Kidney epithelial cell (primary cell): ENCODE data around the gene KCNIP1. TPM values are rescaled to one million over a fixed set of nuclear protein-coding genes. Genes with fewer than 3 reads are reported as not detected.

Experiments used
- DNase-seq: peaks from one replicate; pipeline ENCODE4 v3.0.0-alpha.2; 2010; ENCODE audit warnings: low read depth
- H3K27me3 ChIP-seq: 2 replicates; pipeline ENCODE4 v1.6.0; 2011; ENCODE audit warnings: low read length; ENCODE audit not compliant: control insufficient read depth, insufficient read depth
- H3K36me3 ChIP-seq: 2 replicates; pipeline ENCODE4 v1.5.1; 2011; ENCODE audit warnings: low read length; ENCODE audit not compliant: control insufficient read depth, insufficient read depth
- H3K4me3 ChIP-seq: 2 replicates; pipeline ENCODE4 v1.5.1; 2011; ENCODE audit warnings: low read depth, mild to moderate bottlenecking, control low read depth, low read length
- CTCF ChIP-seq: IDR thresholded peaks from 2 replicates; pipeline ENCODE4 v1.5.1; 2011; ENCODE audit warnings: mild to moderate bottlenecking, moderate library complexity, low read length, control low read depth, inconsistent platforms; ENCODE audit not compliant: insufficient read depth, poor library complexity, severe bottlenecking
- total RNA-seq: library from RNA; depleted of rRNA; stranded (reverse); fragments of >200 nt; gene quantifications from 2 replicates; pipeline ENCODE4 v1.2.3, GENCODE V29; 2015

KCNIP1 gene
- total RNA-seq, 1 donor from 2014 or later: 3.4 TPM

- DNase-seq: no peak
- no peak overlapping the region for H3K4me3 ChIP-seq
- no peak for TF ChIP-seq CTCF
- peaks cover 2% of the 10 kb centered on the region for H3K27me3 ChIP-seq
- H3K36me3 ChIP-seq: no peaks in the 10 kb centered on the region
Observed at GRCh38 chr5:170731052-170731451, 227.2 kb downstream of the KCNIP1 start.

- H3K4me3 ChIP-seq: no peak overlapping the region
- peaks cover 2% of the 10 kb centered on the region for H3K27me3 ChIP-seq
- no peaks in the 10 kb centered on the region for H3K36me3 ChIP-seq
- TF ChIP-seq CTCF: no peak
- DNase-seq: no peak
Observed at GRCh38 chr5:170732685-170733084, 228.9 kb downstream of the KCNIP1 start.

GRCh38 chr5:170736966-170737365 lies 233.1 kb downstream of the KCNIP1 start:
- H3K27me3 ChIP-seq: peaks cover 2% of the 10 kb centered on the region
- H3K4me3 ChIP-seq: no peak overlapping the region
- no peaks in the 10 kb centered on the region for H3K36me3 ChIP-seq
- DNase-seq: no peak
- TF ChIP-seq CTCF: no peak

GRCh38 chr5:170737591-170737990 lies 233.8 kb downstream of the KCNIP1 start:
- no peak for TF ChIP-seq CTCF

GRCh38 chr5:170738840-170739239 lies 235.0 kb downstream of the KCNIP1 start:
- DNase-seq: no peak
- no peak overlapping the region for H3K4me3 ChIP-seq
- H3K27me3 ChIP-seq: no peaks in the 10 kb centered on the region
- no peaks in the 10 kb centered on the region for H3K36me3 ChIP-seq
- no peak for TF ChIP-seq CTCF

More at GRCh38 chr5:170737591-170737990, 233.8 kb downstream of the KCNIP1 start:
- Histone ChIP-seq H3K4me3 (no peak overlapping the region), H3K27me3 (peaks cover 1% of the 10 kb centered on the region), H3K36me3 (no peaks in the 10 kb centered on the region)
- no peak for DNase-seq

GRCh38 chr5:170739446-170739845 lies 235.6 kb downstream of the KCNIP1 start:
- no peak for TF ChIP-seq CTCF
- H3K4me3 ChIP-seq: no peak overlapping the region
- peaks cover 6% of the 10 kb centered on the region for H3K27me3 ChIP-seq
- H3K36me3 ChIP-seq: no peaks in the 10 kb centered on the region
- DNase-seq: no peak
